ENCODE data around the gene PPIL6. TPM values are rescaled to one million over a fixed set of nuclear protein-coding genes. Genes with fewer than 3 reads are reported as not detected.
A peak's percentile ranks its signal among the peaks of the same experiment; 100 is the strongest.

The PPIL6 gene
- total RNA-seq, 2 donors from 2014 or later, result 0.17 to 0.56 TPM

- H3K9me3 Mint-ChIP-seq, result no peaks in the 10 kb centered on the region
- peak; percentile 20 to 25 for ATAC-seq (replicated peaks in 1 of 2)
- peak; percentile 41 to 48 for DNase-seq
- H3K4me1 Mint-ChIP-seq (ENCODE audit: low read depth), result peaks cover 12% of the 10 kb centered on the region
- H3K4me3 Mint-ChIP-seq, result peak overlapping the region; percentile 94
- H3K27me3 Mint-ChIP-seq (ENCODE audit: low read depth), result no peaks in the 10 kb centered on the region
- H3K36me3 Mint-ChIP-seq (ENCODE audit: insufficient read depth in 2 of 2), result peaks cover 0 to 2% of the 10 kb centered on the region in 2 donors
- H3K27ac Mint-ChIP-seq, result peak overlapping the region; percentile 73
Observed at GRCh38 chr6:109441069-109441816, 815 bp upstream of the PPIL6 start.

GRCh38 chr6:109436041-109436440, 4.4 kb downstream of the PPIL6 start:
- Mint-ChIP-seq H3K4me1 (ENCODE audit: low read depth) (peaks cover under 1% of the 10 kb centered on the region), H3K36me3 (ENCODE audit: insufficient read depth in 2 of 2) (no peaks in the 10 kb centered on the region), H3K4me3 (no peak overlapping the region), H3K27me3 (ENCODE audit: low read depth) (no peaks in the 10 kb centered on the region), H3K27ac (no peak overlapping the region), H3K9me3 (no peaks in the 10 kb centered on the region)
- DNase-seq (no peak), ATAC-seq (replicated peaks in 1 of 2) (no peak)

- H3K4me3 Mint-ChIP-seq, result no peak overlapping the region
Observed at GRCh38 chr6:109434456-109434855, 6.0 kb downstream of the PPIL6 start.

DNA sequence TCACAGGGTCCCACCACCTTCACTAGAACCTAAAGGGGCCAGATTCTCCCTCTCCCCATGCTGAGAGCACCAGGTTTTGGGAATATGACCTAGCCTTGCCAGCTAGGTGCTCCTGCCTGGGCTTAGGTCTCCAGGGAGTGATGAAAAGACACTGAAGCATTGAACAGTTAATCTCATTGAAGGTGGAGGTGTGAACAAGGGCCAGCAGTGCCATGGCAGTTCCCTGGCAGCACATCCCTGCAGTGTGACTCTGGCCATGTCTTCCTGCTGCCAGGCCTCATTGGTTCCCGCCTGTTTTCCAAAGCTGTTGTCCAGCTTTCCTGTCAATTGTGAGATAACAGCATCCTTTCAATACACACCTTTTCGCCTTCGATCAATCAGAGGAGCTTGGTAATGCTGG, 10.9 kb downstream of the PPIL6 start:
- no peaks in the 10 kb centered on the region for H3K27me3 Mint-ChIP-seq (ENCODE audit: low read depth)
- H3K36me3 Mint-ChIP-seq (ENCODE audit: insufficient read depth in 2 of 2), result no peaks in the 10 kb centered on the region
- H3K27ac Mint-ChIP-seq, result no peak overlapping the region
- no peak for ATAC-seq (replicated peaks in 1 of 2)
- no peaks in the 10 kb centered on the region for H3K9me3 Mint-ChIP-seq
- DNase-seq, result no peak
- no peaks in the 10 kb centered on the region for H3K4me1 Mint-ChIP-seq (ENCODE audit: low read depth)
- H3K4me3 Mint-ChIP-seq, result no peak overlapping the region

More at GRCh38 chr6:109434456-109434855, 6.0 kb downstream of the PPIL6 start:
- DNase-seq (no peak), ATAC-seq (replicated peaks in 1 of 2) (no peak)
- Mint-ChIP-seq H3K4me1 (ENCODE audit: low read depth) (no peaks in the 10 kb centered on the region), H3K27me3 (ENCODE audit: low read depth) (no peaks in the 10 kb centered on the region), H3K36me3 (ENCODE audit: insufficient read depth in 2 of 2) (no peaks in the 10 kb centered on the region), H3K27ac (no peak overlapping the region), H3K9me3 (no peaks in the 10 kb centered on the region)

GRCh38 chr6:109428889-109429477, 11.4 kb downstream of the PPIL6 start:
- H3K27me3 Mint-ChIP-seq (ENCODE audit: low read depth), result no peaks in the 10 kb centered on the region
- H3K4me3 Mint-ChIP-seq, result no peak overlapping the region
- H3K27ac Mint-ChIP-seq, result no peak overlapping the region

DNA sequence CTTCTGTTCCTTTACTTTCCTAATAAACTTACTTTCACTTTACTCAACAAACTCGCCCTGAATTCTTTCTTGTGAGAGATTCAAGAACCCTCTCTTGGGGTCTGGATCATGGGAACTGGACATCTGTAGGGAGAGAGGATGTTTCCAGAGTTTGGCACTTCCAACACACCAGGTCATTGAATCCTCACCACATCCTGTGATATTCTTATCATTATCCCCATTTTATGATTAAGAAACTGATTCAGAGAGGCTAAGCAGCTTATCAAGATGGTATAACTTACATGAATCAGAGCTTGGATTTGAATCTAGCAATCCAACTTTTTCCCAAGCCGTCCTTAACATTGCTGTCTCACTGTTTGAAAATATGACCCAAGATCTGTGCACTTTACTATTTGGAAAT, 15.5 kb downstream of the PPIL6 start:
- no peaks in the 10 kb centered on the region for H3K36me3 Mint-ChIP-seq (ENCODE audit: insufficient read depth in 2 of 2)
- ATAC-seq (replicated peaks in 1 of 2) (no peak), DNase-seq (no peak)
- no peak overlapping the region for H3K27ac Mint-ChIP-seq
- H3K27me3 Mint-ChIP-seq (ENCODE audit: low read depth), result no peaks in the 10 kb centered on the region
- H3K9me3 Mint-ChIP-seq, result no peaks in the 10 kb centered on the region
- no peaks in the 10 kb centered on the region for H3K4me1 Mint-ChIP-seq (ENCODE audit: low read depth)
- H3K4me3 Mint-ChIP-seq, result no peak overlapping the region

More at GRCh38 chr6:109428889-109429477, 11.4 kb downstream of the PPIL6 start:
- H3K36me3 Mint-ChIP-seq (ENCODE audit: insufficient read depth in 2 of 2), result no peaks in the 10 kb centered on the region
- DNase-seq, result no peak
- no peaks in the 10 kb centered on the region for H3K9me3 Mint-ChIP-seq
- ATAC-seq (replicated peaks in 1 of 2), result no peak
- H3K4me1 Mint-ChIP-seq (ENCODE audit: low read depth), result no peaks in the 10 kb centered on the region

DNA sequence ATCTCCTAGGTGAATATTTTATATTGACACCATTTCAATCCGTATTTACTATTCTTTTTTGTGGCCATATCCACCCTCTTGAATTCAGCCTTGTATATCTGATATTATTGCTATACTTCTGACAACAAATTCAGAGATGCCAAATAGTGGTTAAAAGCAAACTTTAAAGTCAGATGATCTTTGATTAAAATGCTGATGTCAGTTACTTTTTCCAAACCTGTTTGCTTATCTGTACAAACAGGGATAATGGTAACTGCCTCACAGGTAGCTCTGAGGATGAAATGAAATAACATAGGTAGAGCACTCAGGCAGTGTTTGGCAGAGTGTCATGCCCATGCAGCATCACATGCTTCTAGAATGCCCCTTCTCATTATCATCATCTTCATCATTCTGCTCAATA, 19.2 kb downstream of the PPIL6 start:
- Mint-ChIP-seq H3K4me1 (ENCODE audit: low read depth) (no peaks in the 10 kb centered on the region), H3K27me3 (ENCODE audit: low read depth) (no peaks in the 10 kb centered on the region), H3K9me3 (no peaks in the 10 kb centered on the region), H3K36me3 (ENCODE audit: insufficient read depth in 2 of 2) (no peaks in the 10 kb centered on the region), H3K27ac (no peak overlapping the region), H3K4me3 (no peak overlapping the region)
- ATAC-seq (replicated peaks in 1 of 2) (no peak), DNase-seq (no peak)

- ATAC-seq (replicated peaks in 1 of 2) (no peak), DNase-seq (no peak)
- Mint-ChIP-seq H3K27me3 (ENCODE audit: low read depth) (no peaks in the 10 kb centered on the region), H3K4me1 (ENCODE audit: low read depth) (no peaks in the 10 kb centered on the region), H3K4me3 (no peak overlapping the region), H3K27ac (no peak overlapping the region), H3K9me3 (no peaks in the 10 kb centered on the region), H3K36me3 (ENCODE audit: insufficient read depth in 2 of 2) (no peaks in the 10 kb centered on the region)
Observed at GRCh38 chr6:109420751-109421150, 19.7 kb downstream of the PPIL6 start.

- no peaks in the 10 kb centered on the region for H3K27me3 Mint-ChIP-seq (ENCODE audit: low read depth)
- DNase-seq (no peak), ATAC-seq (replicated peaks in 1 of 2) (no peak)
- H3K4me3 Mint-ChIP-seq, result no peak overlapping the region
- H3K36me3 Mint-ChIP-seq (ENCODE audit: insufficient read depth in 2 of 2), result no peaks in the 10 kb centered on the region
- H3K9me3 Mint-ChIP-seq, result no peaks in the 10 kb centered on the region
- H3K27ac Mint-ChIP-seq, result no peak overlapping the region
- H3K4me1 Mint-ChIP-seq (ENCODE audit: low read depth), result no peaks in the 10 kb centered on the region
Observed at GRCh38 chr6:109417646-109418045, 22.8 kb downstream of the PPIL6 start.

- Mint-ChIP-seq H3K27me3 (ENCODE audit: low read depth) (no peaks in the 10 kb centered on the region), H3K27ac (no peak overlapping the region), H3K9me3 (peaks cover 0 to 2% of the 10 kb centered on the region in 2 donors), H3K36me3 (ENCODE audit: insufficient read depth in 2 of 2) (no peaks in the 10 kb centered on the region), H3K4me3 (no peak overlapping the region), H3K4me1 (ENCODE audit: low read depth) (no peaks in the 10 kb centered on the region)
- ATAC-seq (replicated peaks in 1 of 2) (no peak), DNase-seq (no peak)
Observed at GRCh38 chr6:109411034-109411433, 29.4 kb downstream of the PPIL6 start.

DNA sequence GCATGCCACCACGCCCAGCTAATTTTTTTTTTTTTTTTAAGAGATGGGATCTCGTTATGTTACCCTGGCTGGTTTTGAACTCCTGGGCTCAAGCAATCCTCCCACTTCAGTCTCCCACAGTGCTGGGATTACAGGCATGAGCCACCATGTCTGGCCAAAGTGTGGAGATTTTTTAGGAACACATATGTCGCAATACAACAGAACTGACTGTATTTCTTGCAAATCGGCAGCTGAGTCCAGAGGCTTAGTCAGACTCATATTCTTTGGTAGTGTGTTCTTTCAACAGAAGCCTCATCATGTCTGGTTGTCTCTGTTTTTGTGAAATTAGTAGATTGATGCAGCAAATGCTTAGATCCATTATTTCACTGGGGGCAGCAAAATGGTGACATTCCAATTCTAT, 34.2 kb downstream of the PPIL6 start:
- H3K27ac Mint-ChIP-seq, result no peak overlapping the region
- ATAC-seq (replicated peaks in 1 of 2) (no peak), DNase-seq (no peak)
- no peaks in the 10 kb centered on the region for H3K27me3 Mint-ChIP-seq (ENCODE audit: low read depth)
- H3K4me3 Mint-ChIP-seq, result no peak overlapping the region
- H3K4me1 Mint-ChIP-seq (ENCODE audit: low read depth), result no peaks in the 10 kb centered on the region
- H3K36me3 Mint-ChIP-seq (ENCODE audit: insufficient read depth in 2 of 2), result no peaks in the 10 kb centered on the region
- H3K9me3 Mint-ChIP-seq, result peaks cover 0 to 2% of the 10 kb centered on the region in 2 donors

GRCh38 chr6:109397020-109397419, 43.4 kb downstream of the PPIL6 start:
- Mint-ChIP-seq H3K27ac (no peak overlapping the region), H3K4me1 (ENCODE audit: low read depth) (peaks cover 23% of the 10 kb centered on the region), H3K4me3 (no peak overlapping the region), H3K9me3 (no peaks in the 10 kb centered on the region), H3K36me3 (ENCODE audit: insufficient read depth in 2 of 2) (no peaks in the 10 kb centered on the region), H3K27me3 (ENCODE audit: low read depth) (no peaks in the 10 kb centered on the region)
- DNase-seq, result no peak
- no peak for ATAC-seq (replicated peaks in 1 of 2)

GRCh38 chr6:109396046-109396718, 44.2 kb downstream of the PPIL6 start:
- Mint-ChIP-seq H3K4me3 (peak overlapping the region in 1 of 2 donors; percentile 5), H3K36me3 (ENCODE audit: insufficient read depth in 2 of 2) (no peaks in the 10 kb centered on the region), H3K27ac (no peak overlapping the region), H3K9me3 (no peaks in the 10 kb centered on the region), H3K27me3 (ENCODE audit: low read depth) (no peaks in the 10 kb centered on the region), H3K4me1 (ENCODE audit: low read depth) (peaks cover 28% of the 10 kb centered on the region)
- peak in 1 of 2 donors; percentile 26 for ATAC-seq (replicated peaks in 1 of 2)
- DNase-seq, result no peak
